Lower lobe of right lung (tissue), 2 donors: Measurements from ENCODE around the gene FOXN1. TPM values are rescaled to one million over a fixed set of nuclear protein-coding genes. Genes with fewer than 3 reads are reported as not detected.

Experiments
- ATAC-seq, 2 donors: fragments of 200-7000 bp; cut with Tn5 transposase; one replicate each; pipeline ENCODE4 v1.9.1; 2020 to 2022; ENCODE audit warnings: mild to moderate bottlenecking in 2 of 2, moderate library complexity in 2 of 2
- DNase-seq: peaks from one replicate; pipeline ENCODE4 v3.0.0-alpha.2; 2020
- H3K27ac ChIP-seq: fragments of 200-600 bp; one replicate; pipeline ENCODE4 v1.8.0; 2022
- H3K27me3 ChIP-seq: fragments of 200-600 bp; one replicate; pipeline ENCODE4 v1.8.0; 2022; ENCODE audit warnings: low read depth
- H3K36me3 ChIP-seq: fragments of 200-600 bp; one replicate; pipeline ENCODE4 v1.8.0; 2022; ENCODE audit warnings: mild to moderate bottlenecking
- H3K4me1 ChIP-seq: fragments of 200-600 bp; one replicate; pipeline ENCODE4 v1.8.0; 2022
- H3K4me3 ChIP-seq: fragments of 200-600 bp; one replicate; pipeline ENCODE4 v1.8.0; 2022; ENCODE audit warnings: mild to moderate bottlenecking
- H3K9me3 ChIP-seq: fragments of 200-600 bp; one replicate; pipeline ENCODE4 v1.8.0; 2022
- CTCF ChIP-seq: fragments of 200-600 bp; IDR thresholded peaks from one replicate; pipeline ENCODE4 v1.8.0; 2022; ENCODE audit warnings: antibody characterized with exemption, mild to moderate bottlenecking
- intact Hi-C: fragments of 100-400 bp; cut with DNase I; formaldehyde crosslinking; loops from one replicate; pipeline ENCODE4 v1.11.0; 2022
- total RNA-seq: library from RNA; stranded (reverse); fragmentation: NEBNext Ultra II Directional; extraction: Animal tissue kit (Norgen Biotek cat#: 25700); gene quantifications from one replicate; pipeline ENCODE4 v1.2.1, GENCODE V29; 2021
- donor health status: DM: no; HTN: yes; CAD: no; lungs with severe emphysema.

The FOXN1 gene
- total RNA-seq, 1 donor from 2014 or later, result 0.15 TPM

- intact Hi-C loops, result no loop called here
- DNase-seq, result peak; percentile 37
- H3K27me3 ChIP-seq, result peaks cover 26% of the 10 kb centered on the region
These were observed 1.5 kb downstream of the FOXN1 start for GRCh38 chr17:28507567-28508203.

DNA sequence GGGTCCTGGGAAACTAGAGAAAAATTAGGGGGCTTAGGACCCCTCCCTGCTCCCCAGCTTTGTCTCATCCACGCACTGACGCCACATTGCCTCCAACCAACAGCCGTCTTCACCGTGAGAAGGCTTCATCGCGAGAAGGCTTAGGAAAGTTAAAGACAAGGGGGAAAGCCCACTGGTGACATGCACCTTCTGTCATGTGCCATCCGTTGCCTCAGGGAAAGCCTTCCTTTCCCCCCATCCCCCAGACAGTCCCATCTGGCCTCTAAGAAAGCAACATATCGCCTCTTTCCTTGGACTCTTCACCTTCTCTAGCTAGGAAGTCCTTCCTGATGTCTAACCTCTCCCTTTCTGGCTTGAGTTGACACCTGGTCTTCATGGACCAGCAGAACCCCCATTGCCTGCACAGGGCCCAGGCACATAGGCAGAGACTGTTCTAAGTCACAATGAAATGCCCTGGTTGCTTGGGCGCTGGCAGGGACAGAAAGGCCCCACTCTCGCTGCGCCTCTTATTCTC is 2.1 kb downstream of the FOXN1 start:
- Histone ChIP-seq H3K36me3 (no peaks in the 10 kb centered on the region), H3K4me3 (no peak overlapping the region), H3K27me3 (peaks cover 26% of the 10 kb centered on the region), H3K27ac (no peak overlapping the region), H3K9me3 (no peaks in the 10 kb centered on the region), H3K4me1 (no peaks in the 10 kb centered on the region)
- no peak for DNase-seq
- ATAC-seq, result no peak
- TF ChIP-seq CTCF, result no peak
- intact Hi-C loops, result no loop called here

More at GRCh38 chr17:28507567-28508203, 1.5 kb downstream of the FOXN1 start:
- no peaks in the 10 kb centered on the region for H3K4me1 ChIP-seq
- peak; percentile 16 to 25 for ATAC-seq
- no peak overlapping the region for H3K4me3 ChIP-seq
- no peaks in the 10 kb centered on the region for H3K36me3 ChIP-seq
- no peak overlapping the region for H3K27ac ChIP-seq
- H3K9me3 ChIP-seq, result no peaks in the 10 kb centered on the region
- no peak for TF ChIP-seq CTCF

GRCh38 chr17:28509789-28510188 is 3.6 kb downstream of the FOXN1 start:
- no peaks in the 10 kb centered on the region for H3K9me3 ChIP-seq
- no peak for ATAC-seq

DNA sequence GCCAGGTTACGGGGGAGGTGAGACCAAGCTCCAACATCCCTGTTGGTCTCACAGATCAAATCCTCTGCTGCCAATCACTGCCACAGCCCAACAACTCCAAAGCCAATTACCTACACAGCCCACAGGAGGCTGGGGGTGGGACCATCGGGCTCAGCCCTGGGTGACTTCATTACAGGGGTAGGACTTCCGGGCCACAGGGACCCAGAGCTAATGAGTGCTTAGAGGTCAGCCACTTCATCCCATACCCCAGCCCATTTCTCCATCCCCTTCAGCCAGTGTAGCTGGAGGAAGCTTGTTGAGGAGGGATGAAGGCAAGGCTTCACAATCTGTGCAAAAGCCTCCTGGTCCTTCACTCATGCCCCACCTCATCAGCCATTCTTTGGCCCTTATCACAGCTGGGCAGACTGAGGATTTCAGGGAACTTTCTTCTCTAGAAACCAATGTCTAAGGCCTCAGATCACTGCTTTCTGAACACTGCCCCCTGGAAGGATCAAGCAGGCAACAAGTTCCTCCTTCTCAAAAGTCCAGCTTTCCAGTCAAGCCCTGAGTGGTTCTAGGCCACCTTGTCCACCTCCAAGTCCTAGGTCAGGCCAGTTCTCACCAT is 5.8 kb downstream of the FOXN1 start:
- no peaks in the 10 kb centered on the region for H3K4me1 ChIP-seq
- intact Hi-C loops, result no loop called here
- ATAC-seq, result no peak
- no peak overlapping the region for H3K27ac ChIP-seq
- DNase-seq, result no peak
- H3K36me3 ChIP-seq, result no peaks in the 10 kb centered on the region
- peaks cover 24% of the 10 kb centered on the region for H3K27me3 ChIP-seq
- TF ChIP-seq CTCF, result no peak
- no peaks in the 10 kb centered on the region for H3K9me3 ChIP-seq
- H3K4me3 ChIP-seq, result no peak overlapping the region

More at GRCh38 chr17:28509789-28510188, 3.6 kb downstream of the FOXN1 start:
- no peak for TF ChIP-seq CTCF
- Histone ChIP-seq H3K4me1 (no peaks in the 10 kb centered on the region), H3K27ac (no peak overlapping the region), H3K4me3 (no peak overlapping the region), H3K27me3 (peaks cover 26% of the 10 kb centered on the region), H3K36me3 (no peaks in the 10 kb centered on the region)
- DNase-seq, result peak; percentile 26
- intact Hi-C loops, result no loop called here

- Histone ChIP-seq H3K4me3 (no peak overlapping the region), H3K27ac (no peak overlapping the region), H3K36me3 (no peaks in the 10 kb centered on the region), H3K27me3 (peaks cover 13% of the 10 kb centered on the region), H3K4me1 (no peaks in the 10 kb centered on the region), H3K9me3 (no peaks in the 10 kb centered on the region)
- peak; percentile 19 for DNase-seq
- no peak for TF ChIP-seq CTCF
- no peak for ATAC-seq
- intact Hi-C loops, result no loop called here
These were observed 7.3 kb downstream of the FOXN1 start for GRCh38 chr17:28513476-28513875.
